ENCODE measurements around the gene HAUS1.
"Not testable (repeated sequence)": the region's sequence is repeated elsewhere in the genome, so short reads cannot be mapped to it uniquely, and the experiment has no call there.

The HAUS1 gene

DNA sequence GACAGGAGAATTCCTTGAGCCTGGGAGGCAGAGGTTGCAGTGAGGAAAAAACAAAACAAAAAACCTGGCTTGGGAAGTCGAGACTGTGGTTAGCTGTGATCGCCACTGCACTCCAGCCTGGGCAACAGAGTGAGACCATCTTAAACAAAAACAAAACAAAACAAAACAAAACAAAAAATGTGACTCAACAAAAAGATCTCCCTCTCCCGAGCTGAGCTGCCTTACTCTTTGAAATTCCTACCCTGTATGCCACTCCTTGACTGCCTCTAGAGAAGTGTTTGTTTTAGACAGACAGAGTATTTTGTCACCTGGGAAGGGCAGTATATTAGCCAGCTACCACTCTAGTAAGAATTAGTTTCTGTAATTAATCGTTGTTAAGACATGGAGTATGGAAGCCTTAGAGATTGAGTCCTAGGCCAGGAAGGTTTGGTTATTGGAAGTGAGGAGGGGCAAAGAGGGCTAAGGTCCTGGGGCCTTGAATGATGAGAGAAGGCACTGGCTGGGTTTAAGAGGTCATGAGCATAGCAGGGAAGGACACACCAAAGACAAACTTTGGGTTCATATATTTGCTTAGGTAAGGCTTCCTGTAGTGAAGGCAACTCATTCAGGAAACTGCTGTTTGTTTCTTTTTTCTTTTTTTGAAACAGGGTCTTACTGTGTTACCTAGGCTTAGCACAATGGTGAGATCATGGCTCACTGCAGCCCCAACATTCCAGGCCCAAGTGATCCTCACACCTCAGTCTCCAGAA is 56.0 kb downstream of the HAUS1 start:
- DNase-seq: no peak

DNA sequence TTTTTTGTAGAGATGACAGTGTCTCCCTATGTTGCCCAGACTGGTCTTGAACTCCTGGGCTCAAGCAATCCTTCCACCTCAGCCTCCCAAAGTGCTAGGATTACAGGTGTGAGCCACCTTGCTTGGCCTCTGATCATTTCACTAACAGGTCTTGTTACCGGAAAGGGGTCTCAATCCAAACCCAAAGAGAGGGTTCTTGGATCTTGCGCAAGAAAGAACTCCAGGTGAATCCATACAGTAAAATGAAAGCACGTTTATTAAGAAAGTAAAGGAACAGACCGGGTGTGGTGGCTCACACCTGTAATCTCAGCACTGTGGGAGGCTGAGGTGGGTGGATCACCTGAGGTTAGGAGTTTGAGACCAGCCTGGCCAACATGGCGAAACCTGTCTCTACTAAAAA is 56.7 kb downstream of the HAUS1 start:
- not testable (repeated sequence) for DNase-seq

DNA sequence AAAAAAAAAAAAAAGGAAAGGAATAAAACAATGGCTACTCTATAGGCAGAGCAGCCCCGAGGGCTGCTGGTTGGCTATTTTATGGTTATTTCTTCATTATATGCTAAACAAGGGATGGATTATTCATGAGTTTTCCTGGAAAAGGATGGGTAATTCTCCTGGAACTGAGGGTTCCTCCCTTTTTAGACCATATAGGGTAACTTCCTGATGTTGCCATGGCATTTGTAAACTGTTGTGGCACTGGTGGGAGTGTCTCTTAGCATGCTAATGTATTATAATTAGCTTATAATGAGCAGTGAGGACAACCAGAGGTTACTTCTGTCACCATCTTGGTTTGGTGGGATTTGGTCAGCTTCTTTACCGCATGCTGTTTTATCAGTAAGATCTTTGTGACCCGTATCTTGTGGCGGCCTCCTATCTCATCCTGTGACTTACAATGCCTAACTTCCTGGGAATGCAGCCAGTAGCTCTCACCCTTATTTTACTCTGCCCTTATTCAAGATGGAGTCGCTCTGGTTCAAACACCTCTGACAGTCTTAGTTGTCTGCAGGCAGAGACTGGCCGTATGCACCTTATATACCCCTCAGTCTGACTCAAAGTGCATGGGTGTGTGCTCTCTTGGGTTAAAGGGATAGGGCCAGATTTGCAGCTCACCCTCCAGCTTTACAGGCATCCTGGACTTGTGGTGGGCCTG is 57.7 kb downstream of the HAUS1 start:
- DNase-seq: no peak

DNA sequence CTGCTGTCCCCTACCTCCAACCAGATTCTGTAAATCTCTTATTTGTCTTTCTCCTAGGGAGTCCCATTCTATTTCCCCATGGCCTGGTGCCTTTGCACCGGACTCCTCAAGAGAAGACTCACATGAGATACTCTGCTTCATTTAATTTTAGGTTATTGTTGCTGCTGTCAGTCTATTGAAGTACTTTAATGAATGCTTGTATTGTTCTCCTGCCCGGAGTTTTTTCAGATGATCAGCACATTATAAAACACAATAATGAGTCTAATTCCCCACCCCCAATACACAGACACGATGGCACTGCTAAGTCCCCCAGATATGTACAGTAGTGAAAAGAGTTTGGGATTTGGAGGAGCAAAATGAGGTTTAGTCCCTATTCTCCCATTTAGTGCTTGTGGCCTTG is 58.9 kb downstream of the HAUS1 start:
- no peak for DNase-seq

DNA sequence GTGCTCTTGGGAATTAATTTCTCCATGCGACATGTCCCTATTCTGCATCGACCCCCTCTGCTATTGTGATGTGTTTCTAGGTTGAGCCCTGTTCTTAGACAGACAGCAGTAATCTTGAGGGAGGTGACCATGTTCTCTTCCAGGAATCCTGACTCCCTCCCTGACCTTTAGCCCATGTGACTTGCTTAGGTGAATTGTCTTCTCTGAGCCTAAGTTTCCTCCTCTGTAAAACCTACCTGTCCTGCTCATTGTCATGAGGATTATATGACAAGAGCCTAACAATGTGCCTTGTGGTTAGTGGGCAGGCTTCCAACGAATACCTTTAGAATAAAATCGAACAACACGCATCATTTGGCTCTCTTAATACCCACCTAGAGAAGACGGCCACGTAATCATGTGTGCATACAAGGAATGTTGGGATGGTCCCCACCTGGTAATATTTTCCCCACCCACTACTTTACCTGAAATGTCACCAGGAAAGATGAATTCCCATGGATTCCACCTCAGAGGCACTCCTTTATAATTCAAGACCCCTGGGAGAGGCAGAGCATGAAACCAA is 59.8 kb downstream of the HAUS1 start:
- DNase-seq: no peak

DNA sequence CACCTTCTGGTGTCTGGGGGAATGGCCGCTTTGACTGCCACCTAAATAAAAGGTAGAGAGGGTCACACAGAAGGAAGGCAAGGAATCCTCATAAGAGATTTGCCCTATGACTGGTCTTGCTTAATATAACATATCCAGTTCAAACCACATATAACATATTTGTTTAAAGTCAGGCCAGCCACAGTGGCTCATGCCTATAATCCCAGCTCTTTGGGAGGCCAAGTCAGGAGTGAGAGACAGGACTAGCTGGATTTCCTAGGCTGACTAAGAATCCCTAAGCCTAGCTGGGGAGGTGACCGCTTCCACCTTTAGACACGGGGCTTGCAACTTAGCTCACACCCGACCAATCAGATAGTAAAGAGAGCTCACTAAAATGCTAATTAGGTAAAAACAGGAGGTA is 60.3 kb downstream of the HAUS1 start:
- not testable (repeated sequence) for DNase-seq

DNA sequence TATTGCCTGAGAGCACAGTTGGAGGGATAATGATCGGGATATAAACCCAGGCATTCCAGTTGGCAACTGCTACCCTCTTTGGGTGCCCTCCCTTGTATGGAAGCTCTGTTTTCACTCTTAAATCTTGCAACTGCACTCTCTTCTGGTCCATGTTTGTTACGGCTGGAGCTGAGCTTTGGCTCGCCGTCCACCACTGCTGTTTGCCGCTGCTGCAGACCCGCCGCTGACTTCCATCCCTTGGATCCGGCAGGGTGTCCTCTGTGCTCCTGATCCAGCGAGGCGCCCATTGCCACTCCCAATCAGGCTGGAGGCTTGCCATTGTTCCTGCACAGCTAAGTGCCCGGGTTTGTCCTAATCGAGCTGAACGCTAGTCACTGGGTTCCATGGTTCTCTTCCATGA is 60.7 kb downstream of the HAUS1 start:
- DNase-seq: no peak

DNA sequence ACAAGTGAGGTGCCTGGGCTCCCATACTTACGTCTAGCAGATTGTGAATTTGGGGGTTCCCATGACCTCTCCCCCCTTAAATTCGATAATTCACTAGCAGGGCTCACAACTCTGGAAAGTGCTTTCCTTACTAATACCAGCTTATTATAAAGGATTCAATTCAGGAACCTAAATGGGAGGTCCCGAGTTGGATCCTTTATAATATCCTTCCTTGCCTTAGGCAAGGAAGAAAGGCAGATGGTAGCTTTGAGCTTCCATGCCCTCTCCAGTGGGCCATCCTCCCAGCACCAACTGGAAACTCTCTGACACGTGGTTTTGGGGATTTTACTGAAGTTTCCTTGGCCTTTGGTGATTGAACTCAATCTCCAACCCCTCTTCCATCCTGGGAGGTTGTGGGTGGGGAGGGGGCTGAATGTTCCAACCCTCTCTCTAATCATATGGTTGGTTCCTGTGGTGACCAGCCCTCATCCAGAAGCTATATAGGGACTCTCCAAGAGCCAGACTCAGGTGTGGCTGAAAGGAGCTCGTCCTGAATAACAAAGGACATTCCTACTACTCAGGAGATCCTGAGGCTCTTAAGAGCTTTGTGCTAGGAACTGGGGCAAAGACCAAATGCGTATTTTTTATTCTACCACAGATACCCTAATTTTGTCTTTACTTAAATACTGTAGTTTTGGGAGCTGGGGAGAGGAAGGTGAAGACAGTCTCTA is 62.2 kb downstream of the HAUS1 start:
- DNase-seq: no peak

DNA sequence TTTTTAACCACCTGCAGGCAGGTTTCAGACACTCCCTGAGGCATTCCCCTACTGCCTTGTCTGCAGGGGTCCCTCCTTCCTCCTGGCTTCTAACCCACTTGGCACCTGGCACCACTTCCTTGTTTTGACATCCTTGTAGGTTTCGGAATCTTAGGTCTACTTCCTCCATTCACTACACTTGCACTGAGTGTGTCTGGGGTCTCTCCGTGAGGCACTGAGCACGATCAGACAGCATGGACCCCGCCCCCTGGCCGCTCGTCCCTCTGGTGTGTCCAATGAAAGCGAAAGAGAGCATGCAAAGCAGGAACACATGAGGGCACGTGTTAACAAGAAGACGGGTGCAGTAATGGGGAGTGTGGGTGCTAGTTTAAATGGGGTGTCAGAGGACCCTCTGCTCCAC is 63.8 kb downstream of the HAUS1 start:
- no peak for DNase-seq

DNA sequence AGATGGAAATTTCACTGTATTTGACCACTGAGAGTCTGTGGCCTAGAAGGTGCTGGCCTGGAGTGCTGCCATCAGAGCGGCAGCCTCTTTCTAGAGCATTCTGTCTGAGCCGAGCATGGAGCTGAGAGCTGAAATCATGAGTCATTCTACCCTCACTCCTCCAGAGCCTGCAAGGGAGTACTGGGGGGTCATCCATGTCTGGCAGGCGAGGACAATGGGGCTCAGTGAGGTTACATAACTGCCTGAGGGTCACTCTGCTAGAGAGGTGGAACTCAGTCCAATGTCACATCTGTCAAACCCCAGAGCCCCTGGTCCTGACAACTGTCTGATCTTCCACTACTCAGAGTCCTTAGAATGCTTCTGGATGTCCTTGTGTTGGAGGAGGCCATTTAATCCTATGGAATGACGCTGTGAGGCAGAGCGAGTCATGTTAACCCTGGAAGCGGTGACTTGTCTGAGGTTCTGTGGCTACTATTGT is 65.3 kb downstream of the HAUS1 start:
- no peak for DNase-seq

DNA sequence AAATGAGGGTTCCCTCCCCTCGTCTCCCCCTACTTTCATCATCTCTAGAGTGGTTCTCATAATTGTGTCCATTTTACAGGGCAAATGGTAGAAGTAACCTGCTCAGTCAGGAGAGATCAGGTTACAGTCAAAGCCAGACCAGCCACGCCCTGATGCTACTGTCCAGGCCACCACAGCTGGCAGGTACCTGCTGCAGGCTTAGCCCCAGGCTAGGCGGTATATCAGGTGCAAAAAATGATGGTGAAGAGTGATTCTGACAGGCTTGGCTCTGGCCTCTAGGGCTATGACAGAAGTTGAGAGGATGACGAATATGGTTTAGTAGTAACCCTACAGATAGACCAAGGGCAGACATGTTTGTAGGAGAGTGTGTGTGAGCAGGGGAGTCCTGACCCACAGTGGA is 67.1 kb downstream of the HAUS1 start:
- no peak for DNase-seq

DNA sequence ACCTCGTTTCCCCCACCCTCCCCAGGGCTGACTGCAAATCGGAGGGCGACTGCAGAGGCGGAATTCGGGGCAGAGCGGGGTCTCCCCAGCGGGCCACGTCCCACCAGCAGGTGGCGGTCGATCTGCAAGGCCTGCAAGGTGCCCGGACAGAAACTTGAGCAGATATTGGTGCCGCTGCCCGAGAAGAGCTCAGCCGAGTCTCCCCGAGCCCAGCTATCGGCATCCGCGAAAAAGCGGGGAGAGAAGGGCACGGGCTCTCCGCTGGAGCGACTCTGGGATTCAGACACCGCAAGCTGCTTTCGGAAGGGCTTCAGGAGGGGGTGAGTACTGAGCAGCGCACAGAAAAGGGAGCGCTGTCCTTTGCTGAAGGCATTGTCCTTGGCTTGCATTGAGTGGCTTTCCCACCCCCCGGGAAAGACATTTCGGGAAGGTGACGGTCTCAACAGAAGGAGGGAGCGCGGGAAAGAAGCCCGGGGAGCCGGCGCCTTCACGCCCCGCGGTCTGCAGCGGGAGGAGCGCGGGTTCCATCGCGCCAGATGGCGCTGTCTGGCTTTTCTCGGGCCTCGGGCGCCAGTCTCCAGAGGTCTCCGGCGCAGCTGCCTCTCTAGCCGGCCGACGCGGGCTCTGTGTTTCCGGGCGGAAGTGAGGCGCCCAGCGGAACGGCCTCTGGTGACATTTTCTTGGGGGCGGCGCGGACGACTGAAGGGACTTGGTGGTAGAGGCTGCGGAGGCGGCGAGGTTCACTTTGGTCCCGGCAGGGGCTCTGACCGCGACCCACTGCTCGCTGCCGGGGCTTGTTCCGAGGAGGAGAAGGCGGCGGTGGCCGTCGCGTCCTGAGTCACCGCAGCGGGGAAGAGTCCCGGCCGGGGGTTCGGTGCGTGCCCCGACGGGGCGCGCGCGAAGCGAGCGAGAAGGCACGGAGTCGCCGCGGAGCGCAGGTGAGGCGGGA is 69.5 kb downstream of the HAUS1 start:
- DNase-seq: peak; percentile 46 to 65

DNA sequence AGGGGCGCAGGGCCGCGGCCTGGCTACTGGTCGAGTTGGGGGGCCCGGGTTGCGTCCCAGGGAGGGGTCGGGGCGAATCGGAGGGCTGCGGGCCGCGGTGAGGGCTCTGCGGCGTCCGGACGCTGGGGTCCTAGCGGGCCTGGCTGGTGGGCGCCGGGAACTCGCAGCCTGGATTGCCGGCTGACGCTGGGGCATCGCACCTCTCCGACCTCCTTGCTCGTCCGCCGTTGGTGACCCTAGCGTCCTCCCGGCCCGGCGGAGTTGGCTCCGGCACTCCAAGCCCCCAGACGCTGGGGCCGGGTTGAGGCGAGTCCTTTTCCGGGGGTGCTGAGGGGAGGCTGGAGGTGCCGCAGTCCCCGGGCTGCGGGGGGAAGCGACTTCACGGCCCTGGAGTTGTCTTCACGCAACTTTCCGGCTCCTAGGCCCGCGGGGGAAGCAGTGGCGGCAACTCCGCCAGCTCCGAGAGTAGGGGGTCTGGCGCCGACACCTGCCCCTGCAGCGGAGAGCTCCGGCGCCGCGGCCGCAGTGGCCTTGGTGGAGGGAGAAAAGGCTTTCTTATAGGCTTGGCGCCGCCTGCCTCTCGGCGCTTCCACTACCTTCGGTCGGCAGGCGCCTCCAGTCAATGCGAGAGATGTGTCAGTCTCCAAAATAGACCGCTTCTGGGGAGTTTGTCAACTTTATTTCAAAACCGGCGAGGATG is 70.3 kb downstream of the HAUS1 start:
- DNase-seq: peak in 1 of 2 experiments; percentile 1

DNA sequence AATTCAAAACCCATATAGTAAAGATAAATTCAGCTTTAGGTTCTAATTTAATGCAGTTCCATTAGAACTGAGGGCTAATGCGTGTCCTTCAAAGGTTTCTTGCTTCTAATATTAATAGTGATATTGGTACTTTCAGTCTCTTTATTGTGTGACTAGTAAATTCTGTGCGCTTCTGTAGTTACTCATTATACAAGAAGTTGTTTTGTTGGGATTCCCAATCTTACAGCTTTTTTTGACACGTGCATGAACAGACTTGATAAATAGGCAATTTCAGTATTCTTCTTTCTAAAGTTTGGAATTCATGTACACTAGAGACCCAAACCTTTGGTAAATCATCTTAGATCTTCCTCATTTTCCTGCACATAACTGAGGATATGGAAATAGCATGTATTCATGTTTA is 71.8 kb downstream of the HAUS1 start:
- no peak for DNase-seq
